ENCODE measurements around the gene RAB6C.

GRCh38 chr2:129935118-129935517 lies 44.3 kb upstream of the RAB6C start:
- no peak for TF ChIP-seq POLR2A (IDR thresholded peaks at IDR 0.05)
- no peak for TF ChIP-seq CTCF (IDR thresholded peaks at IDR 0.05 in 8 of 11, conservative IDR thresholded peaks at IDR 0.05 in 3 of 11)
- TF ChIP-seq POLR2AphosphoS5 (IDR thresholded peaks at IDR 0.05) = no peak

All from spleen (tissue), 7 donors.